Activated T-helper 17 cell treated with anti-CD3 and anti-CD28 coated beads, Interleukin-2, amount 50 U/mL, for 72 hours (primary cell): Measurements from ENCODE around the gene GAS2. TPM values are rescaled to one million over a fixed set of nuclear protein-coding genes. Genes with fewer than 3 reads are reported as not detected.
A peak's percentile ranks its signal among the peaks of the same experiment; 100 is the strongest.

Source experiments
- ATAC-seq: fragments of 150-1000 bp; cut with Tn5 transposase; replicated peaks from 2 replicates; pipeline ENCODE4 v1.10.0; 2021; ENCODE audit warnings: mild to moderate bottlenecking, moderate library complexity
- H3K27ac Mint-ChIP-seq: one replicate; pipeline ENCODE4 v1.8.0; 2022; ENCODE audit warnings: mixed read lengths
- H3K27me3 Mint-ChIP-seq: one replicate; pipeline ENCODE4 v1.8.0; 2022; ENCODE audit warnings: mixed read lengths
- H3K36me3 Mint-ChIP-seq: one replicate; pipeline ENCODE4 v1.8.0; 2022; ENCODE audit warnings: low read depth, mild to moderate bottlenecking, mixed read lengths
- H3K4me1 Mint-ChIP-seq: one replicate; pipeline ENCODE4 v1.8.0; 2022; ENCODE audit warnings: mixed read lengths
- H3K4me3 Mint-ChIP-seq: one replicate; pipeline ENCODE4 v1.8.0; 2022; ENCODE audit warnings: mild to moderate bottlenecking, mixed read lengths
- H3K9me3 Mint-ChIP-seq: one replicate; pipeline ENCODE4 v1.8.0; 2022; ENCODE audit warnings: mixed read lengths
- total RNA-seq, 2 donors: library from RNA; stranded (reverse); gene quantifications; one replicate each; pipeline ENCODE4 v1.2.3, GENCODE V29; 2022

Gene GAS2
- total RNA-seq, 2 donors from 2014 or later, result 1.2 to 1.5 TPM

DNA sequence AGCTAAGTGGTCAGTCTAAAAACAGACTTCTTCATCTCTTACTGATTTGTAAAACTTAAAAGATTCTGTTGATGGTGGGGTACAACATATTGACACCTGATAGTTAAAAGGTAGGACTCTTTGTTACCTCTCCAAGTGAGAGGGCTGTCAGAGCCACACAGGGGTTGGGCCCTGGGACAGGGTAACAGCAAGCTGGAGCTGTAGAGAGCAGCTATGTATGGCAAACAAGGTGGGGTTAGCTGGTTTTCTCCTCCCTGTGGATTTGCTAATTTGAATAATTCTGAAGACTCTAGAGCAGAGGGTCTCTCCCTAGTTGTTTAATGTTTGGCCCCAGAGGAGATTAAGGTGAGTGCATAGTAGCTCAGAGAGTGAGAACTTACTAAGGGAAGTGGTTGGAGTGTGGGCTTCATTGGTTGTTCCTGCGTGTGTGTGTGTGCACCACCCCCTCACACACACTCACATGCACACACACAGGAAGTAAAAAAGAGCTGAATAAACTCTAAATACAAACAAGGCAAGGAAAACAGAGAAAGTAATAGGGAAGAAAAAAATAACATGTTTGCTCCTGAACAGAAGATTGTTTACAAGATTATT lies 9.2 kb upstream of the GAS2 start:
- peak; percentile 83 for ATAC-seq
- peak overlapping the region; percentile 2 for H3K27ac Mint-ChIP-seq
- peaks cover 9% of the 10 kb centered on the region for H3K4me1 Mint-ChIP-seq
- H3K27me3 Mint-ChIP-seq, result no peaks in the 10 kb centered on the region
- H3K4me3 Mint-ChIP-seq, result no peak overlapping the region
- no peaks in the 10 kb centered on the region for H3K36me3 Mint-ChIP-seq
- H3K9me3 Mint-ChIP-seq, result no peaks in the 10 kb centered on the region

DNA sequence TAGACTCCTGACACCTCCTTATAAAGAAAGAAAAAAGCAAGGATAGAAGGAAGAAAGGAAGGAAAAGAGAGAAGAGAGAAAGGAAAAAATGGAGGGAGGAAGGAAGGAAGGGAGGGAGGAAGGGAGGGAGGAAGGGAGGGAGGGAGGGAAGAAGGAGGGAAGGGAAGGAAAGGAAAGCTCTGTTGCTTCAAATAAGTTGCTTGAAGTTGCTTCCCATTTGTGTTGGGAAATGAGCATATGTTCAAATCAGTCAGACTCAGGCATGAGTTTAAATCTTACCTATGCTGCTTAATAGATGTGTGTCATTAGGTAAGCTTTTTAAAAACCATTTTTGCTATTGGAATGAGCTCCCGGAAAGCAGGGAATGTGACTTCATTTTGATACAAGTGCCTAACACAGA lies 6.6 kb upstream of the GAS2 start:
- H3K9me3 Mint-ChIP-seq, result no peaks in the 10 kb centered on the region
- H3K27me3 Mint-ChIP-seq, result peaks cover under 1% of the 10 kb centered on the region
- no peak for ATAC-seq
- no peak overlapping the region for H3K27ac Mint-ChIP-seq
- no peak overlapping the region for H3K4me3 Mint-ChIP-seq
- H3K4me1 Mint-ChIP-seq, result peaks cover 9% of the 10 kb centered on the region
- H3K36me3 Mint-ChIP-seq, result no peaks in the 10 kb centered on the region

DNA sequence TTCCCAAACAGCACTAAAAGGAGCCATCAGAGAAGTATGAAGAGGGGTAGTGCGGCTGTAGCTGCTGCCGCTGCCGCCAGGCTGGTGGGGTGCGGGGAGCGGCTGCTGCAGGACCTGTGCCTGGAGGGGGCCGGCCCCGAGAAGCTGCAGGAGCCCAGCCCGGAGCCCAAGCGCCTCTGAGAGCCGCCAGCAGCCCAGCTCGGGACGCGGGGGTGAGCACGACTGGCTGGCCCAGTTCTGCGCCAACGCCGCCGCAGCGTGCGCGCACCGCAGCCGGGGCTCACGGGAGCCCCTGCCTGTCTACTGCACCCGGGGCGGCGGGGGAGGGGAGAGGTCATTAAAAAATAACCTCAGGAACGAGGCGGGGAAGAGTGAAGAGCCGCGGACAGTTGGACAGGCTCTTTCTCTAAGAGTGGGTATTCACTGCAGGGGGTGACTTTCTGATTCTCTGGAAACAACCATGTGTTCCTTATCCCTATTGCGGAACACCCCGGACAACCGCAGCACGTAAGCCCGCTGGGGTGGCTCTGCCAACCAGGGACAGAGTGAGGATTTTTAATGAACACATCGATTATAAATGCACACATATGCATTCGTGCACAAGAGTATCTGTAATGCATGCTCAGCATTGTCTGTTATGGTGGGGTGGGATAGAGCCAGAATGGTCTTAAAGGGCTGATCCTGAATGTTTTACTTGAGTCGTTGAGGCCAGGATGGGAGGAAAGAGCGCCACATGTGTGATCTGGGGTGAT lies 453 bp downstream of the GAS2 start:
- Mint-ChIP-seq H3K9me3 (no peaks in the 10 kb centered on the region), H3K27me3 (peaks cover 39% of the 10 kb centered on the region), H3K4me1 (peaks cover 3% of the 10 kb centered on the region), H3K36me3 (no peaks in the 10 kb centered on the region), H3K27ac (no peak overlapping the region), H3K4me3 (peak overlapping the region; percentile 32)
- ATAC-seq, result peak; percentile 29

DNA sequence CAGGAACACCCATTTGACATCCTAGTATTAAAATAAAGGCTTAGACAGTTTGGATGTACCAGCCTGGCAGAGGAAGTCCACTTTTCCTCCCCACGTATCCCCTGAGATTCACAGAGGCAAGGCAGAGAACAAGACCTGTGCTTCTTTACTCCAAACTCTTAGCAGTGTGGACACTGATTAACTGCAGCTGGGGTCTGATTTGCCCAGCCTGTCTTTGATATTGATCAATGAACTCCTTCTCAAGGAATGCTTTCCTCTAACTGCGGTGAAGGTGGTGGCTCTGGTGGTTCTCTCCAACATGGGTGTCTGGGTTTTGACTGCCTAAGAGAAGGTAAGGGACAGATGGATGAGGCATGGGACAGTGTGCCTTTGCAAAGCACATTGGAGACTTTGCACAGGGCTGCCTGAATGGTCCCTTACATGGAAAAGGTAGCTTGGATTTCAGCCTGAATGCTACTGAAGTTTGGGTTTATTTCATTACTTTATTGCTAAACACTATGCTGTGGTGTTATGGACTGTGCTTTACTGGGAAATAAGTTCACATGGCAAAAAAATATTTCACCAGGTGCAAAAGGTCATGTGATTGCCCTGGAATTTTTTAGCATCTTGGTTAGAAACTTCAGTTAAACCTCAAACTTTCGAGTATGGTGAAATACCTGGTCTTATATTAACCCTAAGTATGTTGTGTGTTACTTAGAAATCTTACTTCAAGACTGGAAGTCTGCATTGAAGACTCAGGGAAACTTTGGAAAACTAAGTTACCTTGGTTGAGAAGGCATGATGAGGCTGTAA lies 1.8 kb downstream of the GAS2 start:
- Mint-ChIP-seq H3K4me1 (peaks cover 3% of the 10 kb centered on the region), H3K36me3 (no peaks in the 10 kb centered on the region), H3K27me3 (peaks cover 44% of the 10 kb centered on the region), H3K4me3 (no peak overlapping the region), H3K27ac (no peak overlapping the region), H3K9me3 (no peaks in the 10 kb centered on the region)
- no peak for ATAC-seq

DNA sequence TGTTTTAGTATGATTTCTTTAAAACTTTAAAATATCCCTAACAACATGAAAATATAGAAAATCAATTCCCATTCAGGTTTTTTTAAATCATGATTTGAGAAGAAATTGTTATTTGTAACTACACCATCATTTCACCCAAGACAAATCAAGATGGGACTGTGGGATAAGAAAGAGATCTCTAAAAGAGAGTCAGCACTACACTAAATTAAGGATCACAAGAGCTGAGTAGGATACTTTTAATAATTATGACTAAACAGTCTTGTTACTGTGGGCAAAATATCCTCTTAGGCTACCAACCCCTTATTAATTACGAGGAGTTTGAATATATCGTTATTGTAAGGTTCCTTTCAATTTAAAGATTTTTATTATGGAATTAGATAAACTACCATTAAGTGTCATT lies 3.0 kb downstream of the GAS2 start:
- ATAC-seq, result no peak
- Mint-ChIP-seq H3K4me1 (peaks cover 3% of the 10 kb centered on the region), H3K4me3 (no peak overlapping the region), H3K27ac (no peak overlapping the region), H3K36me3 (no peaks in the 10 kb centered on the region), H3K9me3 (no peaks in the 10 kb centered on the region), H3K27me3 (peaks cover 46% of the 10 kb centered on the region)

DNA sequence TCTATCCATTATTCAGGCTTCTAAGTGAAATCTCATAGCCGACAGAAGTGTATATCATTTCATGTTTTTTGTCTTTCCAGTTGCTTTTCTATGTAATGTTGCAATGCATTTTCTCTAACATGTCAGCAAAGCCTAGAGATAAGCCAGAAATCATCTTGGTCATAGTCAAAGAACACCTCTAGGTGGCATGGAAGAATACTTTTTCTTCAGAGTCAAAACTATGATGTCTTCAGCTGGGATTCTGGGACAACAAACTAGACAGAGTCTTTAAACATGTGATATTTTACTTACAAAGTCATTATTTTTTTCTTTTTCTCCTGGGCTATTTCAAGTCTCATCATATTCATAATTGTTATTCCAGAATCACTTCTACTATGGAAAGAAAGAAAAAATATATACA lies 4.4 kb downstream of the GAS2 start:
- H3K27ac Mint-ChIP-seq, result no peak overlapping the region
- no peak for ATAC-seq
- H3K4me1 Mint-ChIP-seq, result peaks cover 3% of the 10 kb centered on the region
- no peaks in the 10 kb centered on the region for H3K9me3 Mint-ChIP-seq
- H3K27me3 Mint-ChIP-seq, result peaks cover 45% of the 10 kb centered on the region
- H3K4me3 Mint-ChIP-seq, result no peak overlapping the region
- no peaks in the 10 kb centered on the region for H3K36me3 Mint-ChIP-seq

DNA sequence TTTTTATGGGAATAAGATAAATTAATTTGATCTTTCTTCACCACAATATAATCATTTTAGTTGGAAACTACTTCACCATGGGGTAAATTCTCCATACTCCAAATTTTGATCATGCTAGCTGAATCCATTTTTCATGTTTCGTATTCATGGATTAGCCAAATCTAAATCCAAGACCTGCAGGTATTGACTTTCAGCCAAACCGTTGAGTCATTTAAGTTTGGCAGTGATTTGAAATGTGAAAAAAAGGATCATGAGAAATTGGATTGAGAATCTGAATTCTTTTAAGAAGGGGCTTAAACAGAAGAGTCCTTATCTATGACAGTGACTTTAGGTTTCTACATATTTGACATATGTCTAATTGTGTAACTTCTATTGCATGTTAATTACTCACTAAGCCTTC lies 5.3 kb downstream of the GAS2 start:
- no peaks in the 10 kb centered on the region for H3K9me3 Mint-ChIP-seq
- no peak overlapping the region for H3K27ac Mint-ChIP-seq
- no peak for ATAC-seq
- H3K4me1 Mint-ChIP-seq, result no peaks in the 10 kb centered on the region
- H3K27me3 Mint-ChIP-seq, result peaks cover 37% of the 10 kb centered on the region
- H3K4me3 Mint-ChIP-seq, result no peak overlapping the region
- H3K36me3 Mint-ChIP-seq, result no peaks in the 10 kb centered on the region

DNA sequence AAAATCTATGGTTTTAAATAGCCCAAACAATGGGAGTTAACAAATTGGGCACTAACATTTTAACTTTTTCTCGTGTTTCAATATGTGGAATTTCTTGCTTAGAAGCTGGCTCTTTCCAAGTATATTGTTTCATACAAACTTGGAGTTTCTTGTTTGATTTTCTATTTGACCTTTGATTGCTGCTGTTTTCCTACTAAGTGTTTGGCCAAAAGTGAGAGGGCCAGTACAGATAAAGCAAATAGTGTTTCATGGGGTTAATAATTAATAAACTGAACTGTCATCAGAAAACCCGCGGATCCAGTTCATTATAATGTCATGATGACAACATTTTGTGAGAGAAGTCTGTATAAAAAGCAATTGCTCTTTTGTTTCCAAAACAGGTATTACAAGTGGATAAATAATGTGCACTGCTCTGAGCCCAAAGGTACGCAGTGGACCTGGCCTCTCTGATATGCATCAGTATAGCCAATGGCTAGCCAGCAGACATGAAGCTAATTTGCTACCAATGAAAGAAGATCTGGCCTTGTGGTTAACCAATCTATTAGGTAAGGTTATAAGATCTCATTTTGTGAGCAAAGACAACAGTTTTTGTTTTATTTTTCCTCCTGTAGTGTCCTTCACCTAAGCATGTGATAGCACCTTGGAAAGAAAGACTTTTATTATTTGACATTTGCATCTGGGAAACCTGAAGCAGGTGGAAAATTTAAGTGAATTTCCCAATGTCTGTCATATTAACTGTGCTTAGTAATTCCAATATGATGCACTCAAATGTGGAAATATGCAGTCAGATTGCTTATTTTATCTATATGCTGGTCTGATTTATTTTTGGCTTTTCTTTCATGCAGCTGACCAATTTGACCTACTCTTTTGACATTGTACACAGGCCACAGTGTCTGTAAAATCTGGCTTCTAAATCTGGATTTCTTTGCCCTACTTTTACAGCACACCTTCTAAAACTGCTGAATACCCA lies 8.3 kb downstream of the GAS2 start:
- no peak overlapping the region for H3K4me3 Mint-ChIP-seq
- H3K9me3 Mint-ChIP-seq, result no peaks in the 10 kb centered on the region
- no peak overlapping the region for H3K27ac Mint-ChIP-seq

DNA sequence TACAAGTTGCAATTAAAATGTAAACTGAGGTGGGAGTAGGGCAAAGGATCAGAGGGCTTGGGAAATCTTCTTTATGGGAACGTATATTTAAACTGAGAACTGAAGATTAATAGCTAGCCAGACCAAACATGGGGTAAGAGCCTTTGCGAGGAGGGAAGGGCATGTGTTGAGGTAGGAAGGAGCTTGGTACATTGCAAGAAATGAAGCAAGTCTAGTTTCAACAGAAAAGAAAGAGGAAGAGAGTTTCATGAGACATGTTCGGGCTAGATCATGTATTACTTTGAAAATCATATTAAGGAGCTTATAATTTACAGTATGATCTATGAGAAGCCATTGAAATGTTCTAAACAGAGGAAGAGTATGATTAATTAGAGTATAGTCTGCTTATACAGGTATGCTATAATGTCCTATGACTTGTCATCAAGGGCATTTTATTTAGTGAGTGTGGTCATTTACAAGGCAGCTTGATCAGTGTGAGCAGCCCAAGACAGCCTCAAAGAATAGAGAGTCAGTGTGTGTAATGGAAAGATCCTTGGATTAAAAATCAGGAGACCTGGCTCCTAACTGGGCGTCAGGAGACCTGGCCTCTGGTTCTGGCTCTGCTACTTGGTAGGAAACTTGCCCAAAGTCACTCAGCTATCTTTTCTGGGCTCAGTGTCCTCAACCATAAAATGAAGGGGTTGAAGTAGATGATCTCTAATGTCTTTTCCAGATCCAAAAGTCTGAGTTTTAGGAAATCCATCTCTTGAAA lies 10.9 kb downstream of the GAS2 start:
- Mint-ChIP-seq H3K27me3 (peaks cover 16% of the 10 kb centered on the region), H3K27ac (no peak overlapping the region), H3K36me3 (no peaks in the 10 kb centered on the region), H3K9me3 (no peaks in the 10 kb centered on the region), H3K4me3 (no peak overlapping the region), H3K4me1 (no peaks in the 10 kb centered on the region)
- ATAC-seq, result no peak

More for the DNA sequence above, 8.3 kb downstream of the GAS2 start:
- ATAC-seq, result no peak
- Mint-ChIP-seq H3K27me3 (peaks cover 31% of the 10 kb centered on the region), H3K36me3 (no peaks in the 10 kb centered on the region), H3K4me1 (no peaks in the 10 kb centered on the region)

DNA sequence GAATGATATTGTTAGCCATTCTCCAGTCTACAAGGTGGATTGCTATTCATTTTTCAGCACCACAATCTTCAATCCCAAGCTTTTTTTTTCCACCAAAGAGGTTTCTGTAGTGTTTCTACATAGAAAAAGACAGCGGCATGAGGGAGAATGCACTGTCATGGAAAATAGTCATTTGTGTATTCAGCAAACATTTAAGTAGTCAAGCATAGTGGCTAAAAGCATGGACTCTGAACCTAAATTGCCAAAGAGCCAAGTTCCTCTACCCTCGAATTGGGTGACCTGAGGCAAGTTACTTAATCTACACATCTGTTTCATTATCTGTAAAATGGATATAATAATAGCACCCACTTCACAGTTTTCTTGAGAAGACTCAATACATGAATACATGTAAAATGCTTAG lies 14.2 kb downstream of the GAS2 start:
- no peak overlapping the region for H3K27ac Mint-ChIP-seq
- no peaks in the 10 kb centered on the region for H3K36me3 Mint-ChIP-seq
- H3K27me3 Mint-ChIP-seq, result peaks cover 10% of the 10 kb centered on the region
- ATAC-seq, result no peak
- no peaks in the 10 kb centered on the region for H3K9me3 Mint-ChIP-seq
- no peaks in the 10 kb centered on the region for H3K4me1 Mint-ChIP-seq
- no peak overlapping the region for H3K4me3 Mint-ChIP-seq

DNA sequence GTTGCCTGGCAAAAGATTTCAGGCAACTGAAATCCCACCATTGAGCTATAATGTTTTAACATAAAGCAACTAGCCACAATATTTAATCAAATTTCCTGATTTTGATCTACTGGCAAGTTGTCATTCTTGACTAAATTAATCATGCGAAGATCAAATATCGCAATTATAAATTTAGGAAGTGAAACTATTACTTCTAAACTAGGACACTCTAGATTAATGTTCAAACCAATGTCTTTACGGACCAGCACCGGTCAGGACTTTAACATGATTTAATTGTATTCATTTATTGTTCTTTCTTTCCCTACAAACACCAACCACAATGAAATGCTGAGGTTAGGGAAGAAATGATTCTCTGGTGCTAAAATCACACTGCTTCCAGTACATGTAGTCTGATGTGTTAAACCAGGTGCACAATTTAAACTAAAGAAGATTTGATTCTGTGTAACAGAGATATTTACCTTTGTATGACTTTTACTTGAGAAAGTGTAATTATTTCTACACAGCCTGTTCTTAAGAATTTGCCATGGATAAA lies 14.9 kb downstream of the GAS2 start:
- Mint-ChIP-seq H3K4me3 (no peak overlapping the region), H3K27me3 (peaks cover 10% of the 10 kb centered on the region), H3K27ac (no peak overlapping the region), H3K36me3 (no peaks in the 10 kb centered on the region), H3K4me1 (no peaks in the 10 kb centered on the region), H3K9me3 (no peaks in the 10 kb centered on the region)
- ATAC-seq, result no peak

DNA sequence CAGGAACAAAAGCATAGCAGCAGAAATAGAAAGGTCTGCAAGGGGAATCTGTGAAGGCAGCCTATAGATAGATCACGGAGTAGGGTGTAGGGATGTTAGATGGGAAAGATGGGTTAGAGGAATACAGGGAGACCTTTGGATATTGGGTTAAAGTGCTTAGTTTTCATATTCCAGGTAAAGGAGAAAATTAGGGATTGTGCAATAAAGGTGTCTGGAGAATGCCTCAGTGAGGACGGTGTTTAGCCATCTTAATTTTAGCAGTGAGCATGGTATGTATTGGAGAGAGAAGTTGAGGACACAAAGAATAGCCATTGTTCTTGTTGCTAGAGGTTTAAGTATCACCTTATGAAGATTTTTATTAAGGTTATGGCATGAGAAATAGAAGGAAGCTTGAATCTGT lies 17.7 kb downstream of the GAS2 start:
- H3K9me3 Mint-ChIP-seq, result no peaks in the 10 kb centered on the region
- no peak overlapping the region for H3K4me3 Mint-ChIP-seq
- no peak for ATAC-seq
- H3K36me3 Mint-ChIP-seq, result no peaks in the 10 kb centered on the region
- H3K4me1 Mint-ChIP-seq, result no peaks in the 10 kb centered on the region
- H3K27me3 Mint-ChIP-seq, result peaks cover 3% of the 10 kb centered on the region
- no peak overlapping the region for H3K27ac Mint-ChIP-seq

DNA sequence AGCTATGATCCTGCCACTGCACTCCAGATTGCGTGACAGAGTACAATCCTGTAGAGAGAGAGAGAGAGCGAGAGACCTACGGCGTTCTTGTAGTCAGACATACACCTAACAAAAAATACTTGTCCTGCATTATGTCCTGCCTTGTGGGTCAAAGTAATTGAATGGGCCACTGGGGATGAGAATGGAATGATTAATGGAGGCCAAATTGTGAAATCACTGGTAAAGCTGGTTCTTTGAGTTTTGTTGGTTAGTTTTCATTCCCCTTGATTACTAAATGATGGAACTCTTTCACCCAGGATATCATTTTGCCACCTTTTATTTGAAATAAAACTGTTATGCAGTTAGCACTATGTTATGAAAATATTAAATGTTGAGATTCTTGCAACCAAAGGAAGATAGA lies 18.7 kb downstream of the GAS2 start:
- Mint-ChIP-seq H3K4me3 (no peak overlapping the region), H3K9me3 (no peaks in the 10 kb centered on the region), H3K36me3 (no peaks in the 10 kb centered on the region), H3K27me3 (peaks cover 3% of the 10 kb centered on the region), H3K4me1 (no peaks in the 10 kb centered on the region), H3K27ac (no peak overlapping the region)
- ATAC-seq, result no peak
